GM12874 (cell line): ENCODE results near the gene PLA2G2E.

ENCODE experiments used
- CTCF ChIP-seq: IDR thresholded peaks from 2 replicates; pipeline ENCODE4 v1.5.1; 2011; ENCODE audit warnings: low read depth, mild to moderate bottlenecking, control low read depth, low read length, moderate library complexity; ENCODE audit not compliant: insufficient read depth

Gene PLA2G2E

GRCh38 chr1:19957779-19958178 is 34.4 kb upstream of the PLA2G2E start:
- TF ChIP-seq CTCF: no peak

- no peak for TF ChIP-seq CTCF
Observed at GRCh38 chr1:19955534-19956170, 32.2 kb upstream of the PLA2G2E start.

- TF ChIP-seq CTCF: no peak
Observed at GRCh38 chr1:19954059-19954458, 30.6 kb upstream of the PLA2G2E start.

- no peak for TF ChIP-seq CTCF
Observed at GRCh38 chr1:19949016-19949415, 25.6 kb upstream of the PLA2G2E start.

GRCh38 chr1:19946971-19947370 is 23.6 kb upstream of the PLA2G2E start:
- no peak for TF ChIP-seq CTCF

- TF ChIP-seq CTCF: no peak
Observed at GRCh38 chr1:19946331-19946751, 22.9 kb upstream of the PLA2G2E start.

- TF ChIP-seq CTCF: no peak
Observed at GRCh38 chr1:19945914-19946313, 22.5 kb upstream of the PLA2G2E start.
